GM13976 (cell line): ENCODE results near the gene THRSP.
"Not testable (repeated sequence)": the region's sequence is repeated elsewhere in the genome, so short reads cannot be mapped to it uniquely, and the experiment has no call there.

Experiments used
- DNase-seq: peaks from one replicate; pipeline ENCODE4 v3.0.0; 2012; ENCODE audit warnings: low spot score
- CTCF ChIP-seq: IDR thresholded peaks from 2 replicates; pipeline ENCODE4 v1.5.1; 2012; ENCODE audit warnings: borderline replicate concordance, mild to moderate bottlenecking; ENCODE audit not compliant: insufficient read depth; ENCODE audit errors: extremely low read depth, missing control alignments, control extremely low read depth
- in situ Hi-C: fragments of 300-500 bp; cut with MboI; formaldehyde crosslinking; loops from one replicate; pipeline ENCODE4 v1.12.0; 2022; ENCODE audit warnings: low sequenced_read_pairs, mixed read lengths, inconsistent platforms; ENCODE audit not compliant: unreplicated experiment

The THRSP gene

GRCh38 chr11:78082146-78082545 lies 18.5 kb downstream of the THRSP start:
- in situ Hi-C loops: no loop called here
- no peak for DNase-seq
- no peak for TF ChIP-seq CTCF

GRCh38 chr11:78083021-78083420 lies 19.4 kb downstream of the THRSP start:
- TF ChIP-seq CTCF: no peak
- no peak for DNase-seq
- in situ Hi-C loops: no loop called here

GRCh38 chr11:78084506-78084905 lies 20.8 kb downstream of the THRSP start:
- DNase-seq, in situ Hi-C loops: not testable (repeated sequence)

GRCh38 chr11:78085972-78086371 lies 22.3 kb downstream of the THRSP start:
- no peak for DNase-seq
- in situ Hi-C loops: no loop called here
- TF ChIP-seq CTCF: no peak

GRCh38 chr11:78086521-78087074 lies 22.9 kb downstream of the THRSP start:
- DNase-seq, in situ Hi-C loops: not testable (repeated sequence)

- TF ChIP-seq CTCF: no peak
- in situ Hi-C loops: no loop called here
These were observed 30.6 kb downstream of the THRSP start for GRCh38 chr11:78094250-78094649.

GRCh38 chr11:78097666-78098385 lies 34.2 kb downstream of the THRSP start:
- no peak for DNase-seq
- TF ChIP-seq CTCF: no peak
- in situ Hi-C loops: no loop called here

More at GRCh38 chr11:78094250-78094649, 30.6 kb downstream of the THRSP start:
- DNase-seq: peak; percentile 40
